Measurements from ENCODE around the gene RC3H1.

DNA sequence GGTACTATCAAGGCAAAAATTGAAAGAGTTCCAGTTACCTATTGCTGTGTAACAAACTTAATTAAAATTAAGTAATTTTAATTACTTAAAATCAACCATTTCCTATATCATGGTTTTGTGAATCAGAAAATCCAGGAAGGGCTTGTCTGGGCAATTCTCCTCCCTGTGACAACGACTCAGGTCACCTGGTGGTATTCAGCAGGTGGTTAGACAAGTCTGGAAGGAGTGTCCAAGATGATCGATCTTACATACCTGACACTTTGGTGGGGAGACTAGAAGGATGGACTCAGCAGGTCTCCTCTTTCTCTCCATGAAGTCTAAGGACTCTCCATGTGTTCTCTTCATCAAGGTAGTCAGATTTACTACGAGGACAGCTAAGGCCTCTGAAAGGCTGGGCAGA lies 128.0 kb downstream of the RC3H1 start:
- TF ChIP-seq YY1 (IDR thresholded peaks at IDR 0.05; ENCODE audit: low read depth) (no peak), EP300 (IDR thresholded peaks at IDR 0.05; ENCODE audit: borderline replicate concordance) (no peak), TAF1 (IDR thresholded peaks at IDR 0.05; ENCODE audit: low read depth) (no peak), CREB1 (IDR thresholded peaks at IDR 0.05; ENCODE audit: low read depth) (no peak), CEBPB (IDR thresholded peaks at IDR 0.05) (no peak), RAD21 (IDR thresholded peaks at IDR 0.05; ENCODE audit: low read depth) (no peak), TCF12 (IDR thresholded peaks at IDR 0.05; ENCODE audit: low read depth) (no peak), ZBTB7A (IDR thresholded peaks at IDR 0.05; ENCODE audit: low read depth) (no peak), FOXM1 (IDR thresholded peaks at IDR 0.05; ENCODE audit: borderline replicate concordance, low read depth) (no peak)
- TF ChIP-seq, protein P1, sequence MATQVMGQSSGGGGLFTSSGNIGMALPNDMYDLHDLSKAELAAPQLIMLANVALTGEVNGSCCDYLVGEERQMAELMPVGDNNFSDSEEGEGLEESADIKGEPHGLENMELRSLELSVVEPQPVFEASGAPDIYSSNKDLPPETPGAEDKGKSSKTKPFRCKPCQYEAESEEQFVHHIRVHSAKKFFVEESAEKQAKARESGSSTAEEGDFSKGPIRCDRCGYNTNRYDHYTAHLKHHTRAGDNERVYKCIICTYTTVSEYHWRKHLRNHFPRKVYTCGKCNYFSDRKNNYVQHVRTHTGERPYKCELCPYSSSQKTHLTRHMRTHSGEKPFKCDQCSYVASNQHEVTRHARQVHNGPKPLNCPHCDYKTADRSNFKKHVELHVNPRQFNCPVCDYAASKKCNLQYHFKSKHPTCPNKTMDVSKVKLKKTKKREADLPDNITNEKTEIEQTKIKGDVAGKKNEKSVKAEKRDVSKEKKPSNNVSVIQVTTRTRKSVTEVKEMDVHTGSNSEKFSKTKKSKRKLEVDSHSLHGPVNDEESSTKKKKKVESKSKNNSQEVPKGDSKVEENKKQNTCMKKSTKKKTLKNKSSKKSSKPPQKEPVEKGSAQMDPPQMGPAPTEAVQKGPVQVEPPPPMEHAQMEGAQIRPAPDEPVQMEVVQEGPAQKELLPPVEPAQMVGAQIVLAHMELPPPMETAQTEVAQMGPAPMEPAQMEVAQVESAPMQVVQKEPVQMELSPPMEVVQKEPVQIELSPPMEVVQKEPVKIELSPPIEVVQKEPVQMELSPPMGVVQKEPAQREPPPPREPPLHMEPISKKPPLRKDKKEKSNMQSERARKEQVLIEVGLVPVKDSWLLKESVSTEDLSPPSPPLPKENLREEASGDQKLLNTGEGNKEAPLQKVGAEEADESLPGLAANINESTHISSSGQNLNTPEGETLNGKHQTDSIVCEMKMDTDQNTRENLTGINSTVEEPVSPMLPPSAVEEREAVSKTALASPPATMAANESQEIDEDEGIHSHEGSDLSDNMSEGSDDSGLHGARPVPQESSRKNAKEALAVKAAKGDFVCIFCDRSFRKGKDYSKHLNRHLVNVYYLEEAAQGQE (IDR thresholded peaks at IDR 0.05; ENCODE audit: low read depth) = no peak
- TF ChIP-seq, protein P2, sequence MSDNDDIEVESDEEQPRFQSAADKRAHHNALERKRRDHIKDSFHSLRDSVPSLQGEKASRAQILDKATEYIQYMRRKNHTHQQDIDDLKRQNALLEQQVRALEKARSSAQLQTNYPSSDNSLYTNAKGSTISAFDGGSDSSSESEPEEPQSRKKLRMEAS (IDR thresholded peaks at IDR 0.05) = no peak
- TF ChIP-seq, protein P3, sequence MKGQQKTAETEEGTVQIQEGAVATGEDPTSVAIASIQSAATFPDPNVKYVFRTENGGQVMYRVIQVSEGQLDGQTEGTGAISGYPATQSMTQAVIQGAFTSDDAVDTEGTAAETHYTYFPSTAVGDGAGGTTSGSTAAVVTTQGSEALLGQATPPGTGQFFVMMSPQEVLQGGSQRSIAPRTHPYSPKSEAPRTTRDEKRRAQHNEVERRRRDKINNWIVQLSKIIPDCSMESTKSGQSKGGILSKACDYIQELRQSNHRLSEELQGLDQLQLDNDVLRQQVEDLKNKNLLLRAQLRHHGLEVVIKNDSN (IDR thresholded peaks at IDR 0.05) = no peak
